Endothelial cell (in vitro differentiated cells): ENCODE measurements around the gene BTBD2. TPM values are rescaled to one million over a fixed set of nuclear protein-coding genes. Genes with fewer than 3 reads are reported as not detected.
A peak's percentile ranks its signal among the peaks of the same experiment; 100 is the strongest.

ENCODE experiments used
- DNase-seq: peaks from one replicate; pipeline ENCODE4 v3.0.0; 2021; ENCODE audit warnings: low spot score
- H3K27ac Mint-ChIP-seq: one replicate; pipeline ENCODE4 v1.8.0; 2021; ENCODE audit warnings: mixed read lengths, inconsistent platforms; ENCODE audit not compliant: unreplicated experiment
- H3K27me3 Mint-ChIP-seq: one replicate; pipeline ENCODE4 v1.8.0; 2021; ENCODE audit warnings: mild to moderate bottlenecking, moderate library complexity, mixed read lengths, inconsistent platforms; ENCODE audit not compliant: unreplicated experiment
- H3K36me3 Mint-ChIP-seq: one replicate; pipeline ENCODE4 v1.8.0; 2021; ENCODE audit warnings: mild to moderate bottlenecking, low read depth, mixed read lengths, inconsistent platforms; ENCODE audit not compliant: unreplicated experiment
- H3K4me1 Mint-ChIP-seq: one replicate; pipeline ENCODE4 v1.8.0; 2021; ENCODE audit warnings: mild to moderate bottlenecking, mixed read lengths, inconsistent platforms; ENCODE audit not compliant: unreplicated experiment
- H3K4me3 Mint-ChIP-seq: one replicate; pipeline ENCODE4 v1.8.0; 2021; ENCODE audit warnings: mild to moderate bottlenecking, mixed read lengths, inconsistent platforms; ENCODE audit not compliant: unreplicated experiment
- H3K9me3 Mint-ChIP-seq: one replicate; pipeline ENCODE4 v1.8.0; 2021; ENCODE audit warnings: mixed read lengths, inconsistent platforms; ENCODE audit not compliant: unreplicated experiment
- total RNA-seq: library from RNA; stranded (reverse); fragmentation: NEBNext Ultra II Directional; extraction: Animal tissue kit (Norgen Biotek cat#: 25700); gene quantifications from one replicate; pipeline ENCODE4 v1.2.1, GENCODE V29; 2021; ENCODE audit not compliant: unreplicated experiment
- TF ChIP-seq, protein P1 (sequence below): fragments of 200-600 bp; sonication (generic); IDR thresholded peaks from one replicate; pipeline ENCODE4 v1.5.0; 2021; ENCODE audit warnings: antibody characterized with exemption; ENCODE audit not compliant: unreplicated experiment

Gene BTBD2
- total RNA-seq, 1 donor from 2014 or later, result 80.5 TPM

DNA sequence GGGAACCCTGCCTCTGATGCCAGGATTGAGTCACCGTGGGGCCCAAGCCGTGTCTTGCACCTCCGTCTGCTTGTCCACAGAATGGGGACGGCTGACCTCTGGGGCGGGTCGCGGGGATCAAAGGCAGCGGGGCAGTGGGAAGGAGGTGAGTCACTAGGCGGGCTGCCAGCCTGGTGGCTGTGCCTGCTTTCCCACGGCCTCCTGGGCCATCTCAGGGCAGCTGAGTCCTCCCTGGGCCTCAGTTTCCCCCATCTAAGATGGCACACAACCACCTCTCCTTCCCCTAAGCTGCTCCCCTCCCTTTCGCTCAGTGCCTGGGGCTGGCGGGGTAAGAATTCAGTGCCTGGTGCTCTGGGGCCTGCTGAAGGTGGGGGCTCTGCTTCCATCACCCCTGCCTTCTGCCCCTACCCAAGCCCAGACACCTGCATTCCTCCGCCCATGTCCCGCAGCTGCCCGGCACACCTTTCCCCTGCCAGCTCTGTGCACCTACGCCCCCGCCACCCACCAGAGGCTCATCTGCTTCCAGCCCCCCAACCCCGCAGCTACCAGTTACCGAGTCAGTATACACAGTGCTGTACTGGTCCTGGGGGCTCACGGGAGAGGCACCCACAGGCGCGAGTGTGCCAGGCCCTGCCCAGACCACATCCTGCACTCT lies 32.1 kb upstream of the BTBD2 start:
- no peak for DNase-seq
- Mint-ChIP-seq H3K36me3 (peaks cover 4% of the 10 kb centered on the region), H3K27ac (no peak overlapping the region), H3K27me3 (peaks cover 8% of the 10 kb centered on the region), H3K4me3 (no peak overlapping the region), H3K9me3 (no peaks in the 10 kb centered on the region), H3K4me1 (peaks cover 10% of the 10 kb centered on the region)
- TF ChIP-seq, protein P1, sequence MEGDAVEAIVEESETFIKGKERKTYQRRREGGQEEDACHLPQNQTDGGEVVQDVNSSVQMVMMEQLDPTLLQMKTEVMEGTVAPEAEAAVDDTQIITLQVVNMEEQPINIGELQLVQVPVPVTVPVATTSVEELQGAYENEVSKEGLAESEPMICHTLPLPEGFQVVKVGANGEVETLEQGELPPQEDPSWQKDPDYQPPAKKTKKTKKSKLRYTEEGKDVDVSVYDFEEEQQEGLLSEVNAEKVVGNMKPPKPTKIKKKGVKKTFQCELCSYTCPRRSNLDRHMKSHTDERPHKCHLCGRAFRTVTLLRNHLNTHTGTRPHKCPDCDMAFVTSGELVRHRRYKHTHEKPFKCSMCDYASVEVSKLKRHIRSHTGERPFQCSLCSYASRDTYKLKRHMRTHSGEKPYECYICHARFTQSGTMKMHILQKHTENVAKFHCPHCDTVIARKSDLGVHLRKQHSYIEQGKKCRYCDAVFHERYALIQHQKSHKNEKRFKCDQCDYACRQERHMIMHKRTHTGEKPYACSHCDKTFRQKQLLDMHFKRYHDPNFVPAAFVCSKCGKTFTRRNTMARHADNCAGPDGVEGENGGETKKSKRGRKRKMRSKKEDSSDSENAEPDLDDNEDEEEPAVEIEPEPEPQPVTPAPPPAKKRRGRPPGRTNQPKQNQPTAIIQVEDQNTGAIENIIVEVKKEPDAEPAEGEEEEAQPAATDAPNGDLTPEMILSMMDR, result no peak

GRCh38 chr19:2047076-2047448 lies 31.5 kb upstream of the BTBD2 start:
- peaks cover 8% of the 10 kb centered on the region for H3K27me3 Mint-ChIP-seq
- peaks cover 10% of the 10 kb centered on the region for H3K4me1 Mint-ChIP-seq
- TF ChIP-seq, protein P1, result no peak
- H3K27ac Mint-ChIP-seq, result no peak overlapping the region
- peak overlapping the region; percentile 42 for H3K4me3 Mint-ChIP-seq
- no peaks in the 10 kb centered on the region for H3K9me3 Mint-ChIP-seq
- no peak for DNase-seq
- H3K36me3 Mint-ChIP-seq, result peaks cover 4% of the 10 kb centered on the region

DNA sequence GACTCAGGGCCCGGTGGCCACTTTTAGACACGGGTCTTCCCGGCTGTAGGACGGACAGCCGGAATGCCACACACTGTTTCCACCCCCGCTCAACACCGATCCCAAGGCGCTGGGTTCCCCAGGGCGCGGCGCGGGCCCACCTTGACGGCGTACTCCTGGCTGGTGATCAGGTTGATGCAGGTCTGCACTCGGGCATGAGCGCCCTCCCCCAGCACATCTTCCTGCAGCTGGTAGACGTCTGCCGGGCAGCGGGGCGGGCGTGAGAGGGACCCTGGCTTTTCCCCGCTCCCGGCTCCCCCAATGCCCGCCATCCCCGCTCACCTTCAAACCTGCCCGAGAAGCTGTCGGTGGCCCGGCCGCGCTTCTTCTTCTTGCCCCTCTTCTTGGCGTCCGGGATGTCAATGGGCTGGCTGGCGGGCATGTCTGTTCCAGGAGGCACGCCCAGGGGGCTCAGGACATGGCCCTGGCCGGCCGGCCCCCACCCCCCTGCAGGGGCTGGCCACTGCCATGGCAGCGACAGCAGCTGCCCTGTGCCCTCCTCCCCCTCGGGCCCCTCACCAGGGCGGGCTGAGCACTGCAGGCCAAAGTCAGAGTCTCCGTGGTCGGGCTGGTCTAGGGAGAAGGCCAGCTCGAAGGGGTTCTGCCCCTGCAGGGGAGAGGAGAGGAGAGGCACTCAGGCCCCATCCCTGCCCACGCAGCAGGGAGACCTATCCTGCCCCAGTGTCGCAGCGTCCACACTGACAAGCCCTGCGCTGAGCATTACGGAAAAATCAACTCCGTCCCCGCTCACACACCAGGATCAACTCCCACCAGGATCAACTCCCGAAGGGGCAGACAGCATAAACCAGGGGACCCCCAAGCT lies 30.8 kb upstream of the BTBD2 start:
- no peak overlapping the region for H3K27ac Mint-ChIP-seq

DNA sequence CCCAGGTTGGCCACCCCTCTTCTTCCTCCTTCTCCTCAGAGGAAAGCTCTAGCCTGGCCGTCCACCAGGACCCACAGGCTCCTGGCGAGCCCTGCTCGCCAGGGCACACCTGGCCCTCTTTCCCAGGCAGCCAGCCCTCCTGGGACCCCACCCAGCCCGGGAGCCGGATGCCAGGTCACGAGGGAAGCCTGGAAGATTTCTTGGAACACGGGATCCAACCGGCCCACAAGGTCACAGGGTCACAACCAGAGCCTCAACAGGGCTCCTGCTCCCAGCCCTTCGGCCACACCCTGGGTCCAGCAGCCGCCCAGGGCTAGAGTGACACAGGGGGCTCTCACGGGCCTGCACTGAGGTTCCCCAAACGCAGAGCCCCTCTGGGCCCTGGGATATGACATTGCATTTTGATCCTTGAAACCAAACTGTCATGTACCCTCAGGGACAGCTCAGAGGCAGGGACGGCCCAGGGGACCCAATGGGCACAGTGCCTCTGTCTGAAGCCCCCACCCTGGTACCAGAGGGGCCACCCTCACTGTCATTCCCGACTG lies 30.1 kb upstream of the BTBD2 start:
- TF ChIP-seq, protein P1, result no peak
- H3K36me3 Mint-ChIP-seq, result peaks cover 4% of the 10 kb centered on the region
- peaks cover 6% of the 10 kb centered on the region for H3K27me3 Mint-ChIP-seq
- peaks cover 10% of the 10 kb centered on the region for H3K4me1 Mint-ChIP-seq
- H3K4me3 Mint-ChIP-seq, result no peak overlapping the region
- H3K9me3 Mint-ChIP-seq, result no peaks in the 10 kb centered on the region
- no peak for DNase-seq
- no peak overlapping the region for H3K27ac Mint-ChIP-seq

More for the DNA sequence above, 30.8 kb upstream of the BTBD2 start:
- no peak for DNase-seq
- Mint-ChIP-seq H3K36me3 (peaks cover 4% of the 10 kb centered on the region), H3K9me3 (no peaks in the 10 kb centered on the region), H3K4me3 (peak overlapping the region; percentile 42), H3K27me3 (peaks cover 6% of the 10 kb centered on the region), H3K4me1 (peaks cover 10% of the 10 kb centered on the region)
- TF ChIP-seq, protein P1, result no peak
